GM18868 (cell line): ENCODE data around the gene CIAPIN1.
"Not testable (repeated sequence)": the region's sequence is repeated elsewhere in the genome, so short reads cannot be mapped to it uniquely, and the experiment has no call there.

Source experiments
- ATAC-seq: cut with Tn5 transposase; IDR thresholded peaks from one replicate; pipeline ENCODE4 v1.9.1; 2021; ENCODE audit warnings: mild to moderate bottlenecking, moderate library complexity; ENCODE audit not compliant: unreplicated experiment

CIAPIN1 gene

GRCh38 chr16:57444711-57445110, 2.5 kb downstream of the CIAPIN1 start:
- ATAC-seq: no peak

DNA sequence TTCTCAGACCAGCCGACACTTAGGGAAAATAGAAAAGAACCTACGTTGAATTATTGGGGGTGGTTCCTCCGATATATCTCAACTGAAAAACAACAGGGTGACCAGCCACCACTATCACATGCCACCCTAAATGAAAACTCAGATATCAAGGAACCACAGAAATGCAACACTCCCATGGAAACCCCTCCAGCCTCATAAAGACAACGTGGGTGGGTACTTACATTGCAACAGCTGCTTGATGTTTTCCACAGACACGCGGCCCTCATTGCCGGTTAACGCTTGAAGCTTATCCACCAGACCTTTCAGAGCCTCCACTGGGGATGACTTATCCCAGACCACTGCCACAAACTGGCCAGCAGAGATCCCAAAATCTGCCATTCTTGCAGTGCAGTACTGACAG, 6.6 kb downstream of the CIAPIN1 start:
- not testable (repeated sequence) for ATAC-seq

- ATAC-seq: not testable (repeated sequence)
Observed at GRCh38 chr16:57439947-57440346, 7.2 kb downstream of the CIAPIN1 start.

GRCh38 chr16:57435838-57436237, 11.3 kb downstream of the CIAPIN1 start:
- no peak for ATAC-seq

DNA sequence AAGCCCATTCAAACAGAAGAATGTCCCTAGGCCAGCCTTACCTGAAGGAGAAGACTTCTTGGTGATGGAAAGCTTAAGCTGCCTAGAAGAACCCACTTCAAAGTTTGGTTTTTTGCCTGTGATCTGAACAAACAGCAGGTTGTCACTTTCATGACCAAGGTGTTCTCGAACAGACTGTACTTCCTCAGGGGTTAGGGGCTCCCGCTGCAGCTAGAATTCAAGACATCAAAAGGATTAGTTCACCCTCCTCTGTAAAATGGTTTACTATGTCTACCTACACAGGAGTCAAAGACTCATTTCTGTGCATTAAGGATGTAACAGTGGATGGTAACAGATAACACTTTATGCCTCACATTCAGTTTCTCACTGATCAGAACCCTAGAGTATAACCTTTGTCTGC, 13.2 kb downstream of the CIAPIN1 start:
- no peak for ATAC-seq

- ATAC-seq: no peak
Observed at GRCh38 chr16:57432989-57433388, 14.2 kb downstream of the CIAPIN1 start.

- no peak for ATAC-seq
Observed at GRCh38 chr16:57432505-57432904, 14.7 kb downstream of the CIAPIN1 start.

GRCh38 chr16:57430955-57431354, 16.2 kb downstream of the CIAPIN1 start:
- ATAC-seq: no peak

- no peak for ATAC-seq
Observed at GRCh38 chr16:57427824-57428223, 19.4 kb downstream of the CIAPIN1 start.

DNA sequence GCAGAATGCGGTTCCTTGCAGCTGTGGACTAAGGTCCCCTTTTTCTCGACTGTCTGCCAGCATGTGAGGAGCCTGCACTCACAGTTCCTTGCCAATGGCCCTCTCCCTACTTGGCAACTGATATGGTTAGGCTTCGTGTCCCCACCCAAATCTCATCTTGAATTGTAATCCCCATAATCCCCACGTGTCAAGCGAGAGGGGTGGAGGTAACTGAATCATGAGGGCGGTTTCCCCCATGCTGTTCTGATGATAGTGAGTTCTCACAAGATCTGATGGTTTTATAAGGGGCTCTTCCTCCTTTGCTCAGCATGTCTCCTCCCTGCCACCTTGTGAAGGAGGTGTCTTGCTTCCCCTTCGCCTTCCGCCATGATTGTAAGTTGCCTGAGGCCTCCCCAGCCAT, 19.9 kb downstream of the CIAPIN1 start:
- ATAC-seq: no peak

- no peak for ATAC-seq
Observed at GRCh38 chr16:57426356-57426755, 20.8 kb downstream of the CIAPIN1 start.

DNA sequence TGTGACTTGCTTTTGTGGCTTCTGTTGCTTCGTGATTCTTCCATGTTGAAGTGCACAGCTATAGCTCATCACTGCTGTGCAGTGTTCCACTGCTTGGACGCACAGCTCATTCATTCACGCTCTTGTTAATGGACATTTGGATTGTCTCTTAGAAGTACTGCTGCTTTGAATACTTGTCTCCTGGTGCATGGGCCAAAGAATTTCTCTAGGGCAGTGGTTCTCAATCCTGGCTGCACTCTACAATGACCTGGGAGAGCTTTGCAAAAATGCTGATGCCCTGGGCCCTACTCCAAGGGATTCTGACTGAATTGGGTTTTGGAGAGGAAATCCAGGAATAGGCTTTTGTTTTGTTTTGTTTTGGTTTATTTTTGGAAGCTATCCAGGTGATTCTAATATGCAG, 22.6 kb downstream of the CIAPIN1 start:
- ATAC-seq: no peak

- ATAC-seq: no peak
Observed at GRCh38 chr16:57423152-57423551, 24.0 kb downstream of the CIAPIN1 start.

- no peak for ATAC-seq
Observed at GRCh38 chr16:57422026-57422944, 24.9 kb downstream of the CIAPIN1 start.

DNA sequence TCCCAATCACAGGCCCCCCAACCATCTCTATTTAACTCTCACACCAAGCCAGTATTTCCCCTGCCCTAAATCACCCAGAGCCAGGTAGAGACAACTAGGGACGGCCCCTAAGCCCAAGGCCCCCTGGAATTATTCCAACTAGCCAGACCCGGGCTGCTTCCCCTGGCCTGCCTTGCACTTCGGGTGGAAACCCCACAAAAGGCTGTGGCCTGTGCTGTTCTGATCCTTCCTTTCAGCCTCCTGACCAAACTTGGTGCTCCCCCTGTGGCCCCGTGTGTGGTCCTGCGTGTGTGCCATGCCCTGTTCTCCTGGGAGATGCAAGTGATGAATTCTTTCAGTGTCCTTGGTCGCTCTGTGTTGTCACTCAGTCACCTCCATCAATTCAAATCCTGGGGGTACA, 27.7 kb downstream of the CIAPIN1 start:
- ATAC-seq: no peak

DNA sequence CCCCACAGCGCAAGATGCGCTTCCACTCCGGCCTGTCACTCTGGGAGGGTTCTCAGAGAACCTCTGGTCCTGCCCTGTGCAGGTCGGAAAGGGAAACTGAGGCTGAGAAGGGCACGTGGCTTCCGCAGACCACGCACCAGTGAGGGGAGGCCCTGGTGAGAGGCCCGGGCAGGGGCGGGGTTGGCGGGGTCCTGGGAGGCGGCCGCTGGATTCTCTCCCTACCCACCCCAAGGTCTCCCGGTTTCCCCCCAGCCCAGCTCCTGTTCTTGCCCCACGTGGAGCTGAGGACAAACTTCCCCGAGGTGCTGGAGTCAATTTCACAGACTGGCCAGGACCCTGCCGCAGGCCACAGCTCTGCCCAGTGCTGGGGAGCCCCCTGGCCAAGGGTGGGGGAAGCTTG, 31.1 kb downstream of the CIAPIN1 start:
- no peak for ATAC-seq

DNA sequence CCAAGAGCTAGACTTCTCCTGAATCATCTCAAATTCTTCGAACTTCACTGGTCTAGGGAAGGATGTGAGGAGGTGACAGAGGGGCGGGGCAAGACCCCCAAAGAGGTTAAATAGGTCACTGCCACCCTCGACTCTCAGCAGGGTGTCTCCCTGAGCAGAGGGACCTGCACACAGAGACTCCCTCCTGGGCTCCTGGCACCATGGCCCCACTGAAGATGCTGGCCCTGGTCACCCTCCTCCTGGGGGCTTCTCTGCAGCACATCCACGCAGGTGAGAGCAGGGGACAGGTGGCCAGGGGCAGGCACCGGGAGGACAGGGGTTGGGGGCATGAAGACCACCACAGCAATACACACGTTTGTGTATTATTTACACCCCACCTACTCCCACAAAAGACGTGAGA, 33.5 kb downstream of the CIAPIN1 start:
- ATAC-seq: no peak

DNA sequence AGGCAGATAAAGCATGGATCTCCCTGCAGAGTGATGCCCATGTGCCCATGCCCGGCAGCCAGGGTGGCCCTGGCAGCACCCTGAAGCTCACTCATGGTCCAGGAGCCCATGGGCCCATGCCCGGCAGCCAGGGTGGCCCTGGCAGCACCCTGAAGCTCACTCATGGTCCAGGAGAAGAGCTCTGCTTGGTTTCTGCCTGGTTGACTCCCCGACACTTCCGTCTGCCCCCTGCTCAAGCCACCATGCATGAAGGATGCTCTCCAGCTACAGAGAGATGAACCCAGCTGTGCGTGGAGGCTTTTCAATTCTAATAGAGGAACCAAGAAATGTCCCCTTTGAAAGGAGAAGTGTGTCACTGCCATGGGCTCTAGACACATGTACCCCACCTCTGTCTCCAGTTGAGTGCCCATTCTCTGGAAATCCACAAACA, 33.9 kb downstream of the CIAPIN1 start:
- ATAC-seq: peak; percentile 81

- no peak for ATAC-seq
Observed at GRCh38 chr16:57412584-57412983, 34.6 kb downstream of the CIAPIN1 start.

- ATAC-seq: peak; percentile 45
Observed at GRCh38 chr16:57411362-57411976, 35.7 kb downstream of the CIAPIN1 start.

GRCh38 chr16:57409870-57410587, 37.2 kb downstream of the CIAPIN1 start:
- no peak for ATAC-seq

DNA sequence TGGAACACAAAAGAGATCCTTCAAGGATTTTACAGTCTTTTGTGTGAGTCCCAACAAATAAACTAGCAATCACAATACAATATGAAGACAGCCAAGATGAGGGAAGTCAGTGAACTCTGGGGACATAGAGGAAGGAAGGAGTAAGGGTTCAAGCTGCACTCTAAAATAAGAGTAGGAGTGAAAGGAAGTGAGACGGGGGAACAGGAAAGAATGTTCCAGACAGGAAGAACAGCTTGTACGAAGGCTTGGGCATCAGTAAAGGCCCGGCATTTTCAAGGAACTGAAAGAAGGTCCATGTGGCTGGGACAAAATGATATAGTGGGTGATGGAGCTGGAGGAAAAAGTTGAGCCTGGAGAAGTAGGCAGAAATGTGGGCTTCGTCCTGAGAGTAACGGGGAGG, 38.1 kb downstream of the CIAPIN1 start:
- no peak for ATAC-seq
